ENCODE results near the gene HAPSTR1. TPM values are rescaled to one million over a fixed set of nuclear protein-coding genes. Genes with fewer than 3 reads are reported as not detected.

Gene HAPSTR1
- total and polyA plus RNA-seq, 2 of the 8 experiments (the other 6 are each of a cell fraction or from before 2014, with no cell fraction given): 11.9 to 66.1 TPM

GRCh38 chr16:9097266-9098219 is 6.1 kb downstream of the HAPSTR1 start (continued):
- TF ChIP-seq GTF2F1 (IDR thresholded peaks at IDR 0.05; ENCODE audit: borderline replicate concordance, low read depth, low read length): no peak
- no peak for TF ChIP-seq KDM4A (IDR thresholded peaks at IDR 0.05; ENCODE audit: low read depth, low read length, severe bottlenecking)
- TF ChIP-seq KDM5A (IDR thresholded peaks at IDR 0.05; ENCODE audit: low read length): no peak
- no peak for TF ChIP-seq POLR2A (IDR thresholded peaks at IDR 0.05; ENCODE audit: control extremely low read depth in 1 of 2, low read depth in 2 of 2, low read length in 2 of 2)
- no peak for TF ChIP-seq PHF8 (conservative IDR thresholded peaks at IDR 0.05; ENCODE audit: low read depth, low read length)
- no peak for TF ChIP-seq CTBP2 (IDR thresholded peaks at IDR 0.05; ENCODE audit: borderline replicate concordance, insufficient read depth, insufficient read length, low read length)

All from H1 (cell line).